ENCODE data around the gene CYP4F22.
A peak's percentile ranks its signal among the peaks of the same experiment; 100 is the strongest.
"Not testable (repeated sequence)": the region's sequence is repeated elsewhere in the genome, so short reads cannot be mapped to it uniquely, and the experiment has no call there.

CYP4F22 gene

GRCh38 chr19:15583346-15583745 is 75.0 kb downstream of the CYP4F22 start:
- no peak for DNase-seq

- DNase-seq: no peak
Measured at GRCh38 chr19:15584095-15584494, 75.8 kb downstream of the CYP4F22 start.

GRCh38 chr19:15584541-15585115 is 76.3 kb downstream of the CYP4F22 start:
- DNase-seq: peak; percentile 84

- no peak for DNase-seq
Measured at GRCh38 chr19:15587663-15588062, 79.3 kb downstream of the CYP4F22 start.

- no peak for DNase-seq
Measured at GRCh38 chr19:15588265-15588664, 79.9 kb downstream of the CYP4F22 start.

GRCh38 chr19:15589760-15590451 is 81.6 kb downstream of the CYP4F22 start:
- no peak for DNase-seq

GRCh38 chr19:15591796-15592195 is 83.5 kb downstream of the CYP4F22 start:
- DNase-seq: no peak

GRCh38 chr19:15592506-15592905 is 84.2 kb downstream of the CYP4F22 start:
- DNase-seq: not testable (repeated sequence)

- DNase-seq: not testable (repeated sequence)
Measured at GRCh38 chr19:15593766-15594165, 85.4 kb downstream of the CYP4F22 start.

- DNase-seq: no peak
Measured at GRCh38 chr19:15595069-15595468, 86.7 kb downstream of the CYP4F22 start.
